ENCODE data around the gene SH3BGRL3.
"Not testable (repeated sequence)": the region's sequence is repeated elsewhere in the genome, so short reads cannot be mapped to it uniquely, and the experiment has no call there.

Gene SH3BGRL3

DNA sequence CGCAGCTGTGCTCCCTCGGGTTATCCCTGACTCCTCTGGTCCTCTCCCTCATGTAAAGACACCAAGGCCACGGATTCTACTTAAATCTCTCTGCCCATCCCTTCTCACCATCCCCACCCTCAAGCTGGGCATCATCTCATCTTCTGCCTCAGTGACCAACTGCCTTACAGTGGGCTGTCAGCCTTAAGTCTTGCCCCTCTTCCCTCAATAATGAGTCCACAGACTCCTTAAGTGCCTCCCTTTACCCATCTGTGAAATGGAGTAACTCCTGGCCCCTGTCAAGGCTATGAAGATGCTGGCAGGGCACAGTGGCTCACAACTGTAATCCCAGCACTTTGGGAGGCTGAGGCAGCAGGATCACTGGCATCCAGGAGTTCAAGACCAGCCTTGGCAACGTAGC, 12.1 kb downstream of the SH3BGRL3 start:
- no peak for DNase-seq

DNA sequence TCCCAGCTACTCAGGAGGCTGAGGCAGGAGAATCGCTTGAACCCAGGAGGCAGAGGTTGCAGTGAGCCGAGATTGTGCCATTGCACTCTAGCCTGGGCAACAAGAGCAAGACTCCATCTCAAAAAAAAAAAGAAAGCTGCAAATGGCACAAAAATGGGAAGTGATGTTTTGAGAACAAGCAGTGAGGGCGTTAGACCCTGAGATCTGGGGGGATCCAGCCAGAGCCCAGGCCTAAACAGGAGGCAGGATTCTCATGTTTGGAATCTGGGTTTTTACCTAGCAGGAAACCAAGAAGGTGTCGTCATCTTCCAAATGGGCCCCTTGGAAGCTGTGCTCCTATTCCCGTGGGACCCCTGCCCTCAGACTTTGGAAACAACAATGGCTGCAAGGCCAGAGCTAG, 12.8 kb downstream of the SH3BGRL3 start:
- DNase-seq, result not testable (repeated sequence)

- no peak for DNase-seq
These were observed 14.1 kb downstream of the SH3BGRL3 start for GRCh38 chr1:26293911-26294463.

DNA sequence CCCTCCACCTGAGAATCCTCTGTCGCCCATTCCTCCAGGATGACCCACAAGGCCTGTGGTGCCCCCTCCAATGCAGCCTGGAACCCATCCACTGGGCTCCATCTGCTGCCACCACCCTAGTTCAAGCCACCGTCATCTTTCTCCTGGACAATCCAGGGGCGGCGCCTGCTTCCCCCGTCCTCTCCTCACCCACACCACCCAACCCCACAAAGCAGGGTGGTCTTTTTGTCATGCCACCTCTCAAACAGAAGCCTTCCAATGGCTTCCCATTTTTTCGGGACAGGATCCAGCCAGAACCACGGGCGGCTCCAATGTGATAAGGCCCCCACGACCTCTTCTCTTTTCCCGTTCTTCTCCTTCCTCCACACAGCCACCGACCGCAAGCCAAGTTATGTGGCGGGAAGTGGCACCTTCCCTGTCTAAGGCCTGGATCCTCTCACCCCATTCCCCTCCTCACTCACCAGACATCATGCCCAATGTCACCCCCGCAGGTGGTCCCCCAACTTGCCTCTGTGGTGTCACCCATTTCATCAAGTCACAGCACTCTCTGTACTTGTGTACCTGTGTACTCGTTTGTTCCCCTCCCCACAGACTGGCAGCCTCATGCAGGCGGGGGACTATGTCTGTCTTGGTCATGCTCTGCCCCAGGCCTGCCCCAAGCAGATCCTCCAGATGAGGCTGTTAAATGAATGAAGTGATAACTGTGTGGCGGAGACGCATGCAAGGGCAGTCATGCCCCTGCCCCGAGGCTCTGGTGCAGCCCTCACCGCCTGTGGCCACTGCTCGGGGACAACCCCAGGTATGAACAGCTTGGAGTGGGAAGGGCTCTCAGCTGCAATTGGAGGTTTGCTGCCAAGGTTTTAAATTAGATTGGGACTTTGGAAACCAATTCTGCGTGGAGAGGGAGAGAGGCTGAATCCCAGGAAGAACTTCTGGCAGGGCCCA, 15.6 kb downstream of the SH3BGRL3 start:
- DNase-seq, result no peak

GRCh38 chr1:26296340-26297056, 16.6 kb downstream of the SH3BGRL3 start:
- no peak for DNase-seq

DNA sequence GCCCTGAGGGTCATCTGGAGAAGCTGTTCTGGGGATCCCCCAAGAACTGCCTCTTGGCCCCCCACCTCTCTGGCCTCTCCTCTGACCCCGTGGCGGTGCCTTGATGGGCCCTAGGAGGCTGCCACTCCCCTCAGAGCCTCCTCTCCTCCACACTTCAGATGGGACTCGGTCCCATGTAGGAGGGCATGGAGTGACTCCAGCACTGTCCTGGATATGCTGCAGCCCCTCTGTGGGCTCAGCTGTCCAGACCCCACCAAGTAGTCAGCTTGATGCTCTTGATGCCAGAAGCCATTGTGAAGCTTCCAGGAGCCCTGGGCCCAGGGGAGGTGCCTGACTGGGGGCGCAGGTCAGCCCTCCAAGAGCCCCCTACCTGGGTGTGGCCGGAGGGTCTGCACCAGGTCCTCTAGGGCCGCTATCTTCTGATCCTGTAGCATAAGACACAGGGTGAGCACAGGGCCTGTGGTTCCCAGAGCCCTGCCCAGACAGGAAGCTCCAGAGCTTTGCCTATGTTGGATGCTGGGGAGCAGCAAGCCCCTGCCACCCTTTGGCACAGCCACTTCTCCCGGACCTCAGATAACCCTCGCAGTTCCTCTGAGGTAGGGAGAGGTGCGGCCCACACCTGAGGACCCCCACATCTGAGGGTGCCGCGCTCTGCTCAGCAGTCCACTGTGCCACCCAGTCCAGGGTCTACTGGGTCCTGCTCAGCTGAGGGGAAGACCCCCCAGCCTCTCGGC, 17.3 kb downstream of the SH3BGRL3 start:
- DNase-seq, result no peak

DNA sequence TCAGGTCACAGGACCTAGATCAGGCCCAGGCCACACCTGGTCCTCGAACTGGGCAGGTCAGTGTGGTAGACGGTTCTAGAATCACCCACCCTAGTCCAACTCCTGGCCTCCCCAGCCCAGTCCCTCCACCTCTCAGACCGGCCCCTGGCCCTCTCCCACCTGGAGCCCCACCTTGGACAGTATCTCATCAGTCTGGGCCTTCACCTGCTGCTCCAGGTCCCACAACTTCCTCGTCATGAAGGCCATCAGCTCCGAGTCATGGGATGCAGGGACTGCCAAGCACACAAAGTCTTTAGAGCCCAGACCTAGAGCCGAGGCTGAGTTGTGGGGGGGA, 17.9 kb downstream of the SH3BGRL3 start:
- no peak for DNase-seq

DNA sequence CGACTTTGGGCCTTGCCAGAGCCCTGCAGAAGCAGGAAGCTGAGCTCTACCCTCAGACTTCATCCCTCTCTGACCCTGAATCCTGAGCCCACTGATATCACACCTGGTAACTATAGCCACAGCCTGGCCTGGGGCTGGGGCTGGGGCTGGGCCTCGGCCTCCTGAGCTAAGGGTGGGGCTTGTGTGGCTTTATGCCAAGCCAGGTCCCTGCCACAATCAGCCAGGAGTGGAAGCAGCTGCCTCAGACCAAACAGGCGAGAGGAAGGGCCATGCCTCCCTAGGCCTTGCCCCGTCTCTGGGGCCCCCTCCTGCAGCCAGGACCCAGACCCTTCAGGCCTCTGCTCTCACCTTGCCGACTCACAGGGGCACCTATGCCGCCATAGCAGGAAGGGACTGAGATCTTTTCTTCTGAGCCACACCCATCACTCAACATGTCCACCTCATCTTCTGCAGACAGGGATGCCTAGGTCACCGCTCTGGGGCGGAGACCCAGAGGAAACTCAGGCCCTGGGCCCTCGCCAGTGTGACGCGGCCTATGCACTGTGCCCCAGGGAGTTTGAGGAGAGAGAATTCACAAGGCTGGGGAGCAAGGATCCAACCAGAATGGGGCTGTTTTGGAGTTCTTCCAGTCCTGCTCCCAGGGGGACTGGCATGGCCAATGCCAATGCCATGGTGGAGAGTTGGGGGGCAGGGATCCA, 20.8 kb downstream of the SH3BGRL3 start:
- DNase-seq, result no peak

DNA sequence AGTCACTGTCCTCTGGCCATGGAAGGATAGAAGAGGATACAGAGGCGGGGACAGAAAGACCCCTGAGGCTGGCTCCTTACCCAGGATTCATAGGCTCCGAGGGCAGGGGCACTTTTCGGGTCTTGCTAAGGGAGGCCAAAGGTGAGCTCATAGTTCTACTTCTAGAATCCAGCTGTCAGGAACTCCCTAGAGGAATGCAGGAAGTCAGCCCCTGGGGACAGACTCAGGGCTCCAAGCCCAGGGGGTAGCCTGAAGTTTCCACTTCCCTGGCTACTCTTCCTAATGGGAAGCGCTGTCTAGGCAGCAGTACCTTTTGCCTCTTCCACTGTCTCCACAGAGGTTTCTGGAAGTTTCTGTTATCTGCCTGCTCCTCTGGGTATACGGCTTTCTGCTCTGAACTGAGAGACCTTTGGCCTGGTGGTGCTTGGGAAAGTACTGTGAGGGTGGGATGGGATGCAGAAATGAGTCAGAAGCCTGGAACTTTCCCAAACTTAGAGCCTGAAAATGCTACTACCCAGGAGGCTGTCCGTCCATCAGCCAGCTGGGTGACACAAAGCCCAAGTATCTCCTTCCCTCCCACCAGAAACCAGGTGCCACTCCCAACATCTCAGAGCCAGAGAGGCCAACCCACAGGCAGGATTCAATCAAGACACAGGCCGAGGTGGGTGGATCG, 23.0 kb downstream of the SH3BGRL3 start:
- peak; percentile 66 for DNase-seq

GRCh38 chr1:26305667-26306289, 25.9 kb downstream of the SH3BGRL3 start:
- no peak for DNase-seq

GRCh38 chr1:26306290-26307229, 26.7 kb downstream of the SH3BGRL3 start, which contains the start of gene UBXN11:
Gene UBXN11 (minus strand): TSS chr1:26306636. CDS start chr1:26302883, 3,753 bp downstream.
- peak; percentile 92 for DNase-seq

GRCh38 chr1:26307363-26307781, 27.5 kb downstream of the SH3BGRL3 start:
- no peak for DNase-seq

GRCh38 chr1:26307966-26308899, 28.3 kb downstream of the SH3BGRL3 start:
- not testable (repeated sequence) for DNase-seq

GRCh38 chr1:26314501-26314900, 34.6 kb downstream of the SH3BGRL3 start:
- no peak for DNase-seq

- DNase-seq, result no peak
These were observed 36.3 kb downstream of the SH3BGRL3 start for GRCh38 chr1:26315874-26316850.

GRCh38 chr1:26317146-26317545, 37.3 kb downstream of the SH3BGRL3 start:
- DNase-seq, result no peak

DNA sequence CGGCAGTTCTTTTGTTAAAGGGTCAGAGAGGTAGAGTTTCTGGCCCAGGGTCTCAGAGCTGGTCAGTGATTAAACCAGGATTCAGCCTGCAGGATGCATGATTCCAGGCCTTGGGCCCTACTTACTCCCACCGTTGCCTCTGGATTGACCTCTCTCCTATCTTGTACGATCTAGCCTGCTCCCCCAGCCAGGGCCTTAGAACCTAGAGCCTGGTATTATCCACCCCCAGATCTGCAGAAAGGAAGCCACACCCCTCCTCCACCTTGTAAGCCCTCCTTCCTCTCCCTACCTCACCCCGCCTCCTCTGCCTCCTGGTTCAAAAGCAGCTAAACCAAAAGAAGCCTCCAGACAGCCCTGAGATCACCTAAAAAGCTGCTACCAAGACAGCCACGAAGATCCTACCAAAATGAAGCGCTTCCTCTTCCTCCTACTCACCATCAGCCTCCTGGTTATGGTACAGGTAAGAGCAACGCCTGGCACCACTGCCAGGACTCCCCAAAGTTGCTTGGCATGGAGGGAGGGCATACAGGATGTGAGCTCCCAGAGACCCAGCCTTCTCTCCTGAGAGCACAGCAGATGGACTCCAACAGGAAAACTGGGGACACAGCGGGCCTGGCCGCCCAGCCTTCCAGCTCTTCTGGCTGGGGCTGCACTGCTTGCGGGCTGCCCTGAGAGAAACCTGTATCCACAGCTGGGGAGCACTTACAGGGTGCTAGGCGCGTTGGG, 37.9 kb downstream of the SH3BGRL3 start, which contains the start of gene CD52:
CD52 (plus strand) TSS at position 347 of the 726 bp plus-strand sequence; CDS start at position 407, 60 bp downstream.
- DNase-seq, result no peak

Measured in fibroblast of skin of abdomen (primary cell).